ACC112 (cell line): ENCODE results near the gene KRTAP13-1.

Experiments
- H2AFZ ChIP-seq: fragments of 200-600 bp; sonication (generic); one replicate; pipeline ENCODE4 v1.6.0; 2017; ENCODE audit warnings: antibody characterized with exemption, low read length; ENCODE audit not compliant: unreplicated experiment
- H3K27ac ChIP-seq: fragments of 200-600 bp; sonication (generic); 2 replicates; pipeline ENCODE4 v1.5.1; 2014; ENCODE audit warnings: low read depth, mild to moderate bottlenecking, antibody characterized with exemption, low read length, moderate library complexity
- H3K27me3 ChIP-seq: fragments of 200-600 bp; sonication (generic); 2 replicates; pipeline ENCODE4 v1.6.1; 2014; ENCODE audit warnings: mild to moderate bottlenecking, antibody characterized with exemption, low read length, moderate library complexity, mixed read lengths; ENCODE audit not compliant: insufficient read depth
- H3K36me3 ChIP-seq: fragments of 200-600 bp; sonication (generic); 2 replicates; pipeline ENCODE4 v1.6.1; 2016; ENCODE audit warnings: mild to moderate bottlenecking, antibody characterized with exemption, low read length, moderate library complexity, mixed read lengths; ENCODE audit not compliant: insufficient read depth
- H3K4me1 ChIP-seq: fragments of 200-600 bp; sonication (generic); one replicate; pipeline ENCODE4 v1.6.1; 2016; ENCODE audit warnings: low read length, mixed read lengths; ENCODE audit not compliant: insufficient read depth, unreplicated experiment, control insufficient read depth
- H3K4me3 ChIP-seq: fragments of 200-600 bp; sonication (generic); 2 replicates; pipeline ENCODE4 v1.5.1; 2014; ENCODE audit warnings: mild to moderate bottlenecking, low read depth, low read length
- H3K79me2 ChIP-seq: fragments of 200-600 bp; sonication (generic); one replicate; pipeline ENCODE4 v1.6.0; 2016; ENCODE audit warnings: low read length; ENCODE audit not compliant: control insufficient read depth, unreplicated experiment, insufficient read depth

KRTAP13-1 gene

GRCh38 chr21:30415993-30416392 lies 20.2 kb downstream of the KRTAP13-1 start:
- Histone ChIP-seq H3K27me3 (no peaks in the 10 kb centered on the region), H3K79me2 (no peaks in the 10 kb centered on the region), H3K4me1 (no peaks in the 10 kb centered on the region), H2AFZ (no peak overlapping the region), H3K36me3 (no peaks in the 10 kb centered on the region), H3K27ac (no peak overlapping the region), H3K4me3 (no peak overlapping the region)

GRCh38 chr21:30425826-30426225 lies 30.0 kb downstream of the KRTAP13-1 start, which contains the start of gene KRTAP13-3:
KRTAP13-3 (minus strand) TSS chr21:30425926; CDS start chr21:30425912, 14 bp downstream.
- Histone ChIP-seq H3K4me1 (no peaks in the 10 kb centered on the region), H3K4me3 (no peak within 1 kb of the TSS), H3K79me2 (no peaks in the 10 kb centered on the region), H2AFZ (no peak within 1 kb of the TSS), H3K27ac (no peak within 1 kb of the TSS), H3K36me3 (no peaks in the 10 kb centered on the region), H3K27me3 (0 out of 2 replicates have a peak, but pooled peaks cover 2% of the 10 kb centered on the region)

GRCh38 chr21:30426731-30427130 lies 30.9 kb downstream of the KRTAP13-1 start:
- no peaks in the 10 kb centered on the region for H3K4me1 ChIP-seq
- H3K27me3 ChIP-seq = peaks cover 2% of the 10 kb centered on the region; the same call in 1 of the 2 replicates
- no peak overlapping the region for H2AFZ ChIP-seq
- H3K36me3 ChIP-seq = no peaks in the 10 kb centered on the region
- H3K4me3 ChIP-seq = no peak overlapping the region
- H3K79me2 ChIP-seq = no peaks in the 10 kb centered on the region
- no peak overlapping the region for H3K27ac ChIP-seq

- Histone ChIP-seq H3K4me1 (no peaks in the 10 kb centered on the region), H3K4me3 (no peak within 1 kb of the TSS), H2AFZ (no peak within 1 kb of the TSS), H3K27me3 (peaks cover 2% of the 10 kb centered on the region; the same call in 1 of the 2 replicates), H3K79me2 (no peaks in the 10 kb centered on the region), H3K36me3 (no peaks in the 10 kb centered on the region), H3K27ac (no peak within 1 kb of the TSS)
These were observed 34.4 kb downstream of the KRTAP13-1 start, which contains the start of gene KRTAP13-4 for GRCh38 chr21:30430170-30430655. KRTAP13-4 (plus strand) TSS chr21:30430220; CDS start chr21:30430276, 56 bp downstream.

- H3K4me1 ChIP-seq = no peaks in the 10 kb centered on the region
These were observed 38.3 kb downstream of the KRTAP13-1 start for GRCh38 chr21:30434033-30434631.

GRCh38 chr21:30437010-30437565 lies 41.3 kb downstream of the KRTAP13-1 start:
- Histone ChIP-seq H3K4me1 (no peaks in the 10 kb centered on the region), H3K4me3 (no peak overlapping the region), H3K36me3 (no peaks in the 10 kb centered on the region), H3K27ac (no peak overlapping the region), H3K79me2 (no peaks in the 10 kb centered on the region), H3K27me3 (no peaks in the 10 kb centered on the region), H2AFZ (no peak overlapping the region)

More at GRCh38 chr21:30434033-30434631, 38.3 kb downstream of the KRTAP13-1 start:
- Histone ChIP-seq H2AFZ (no peak overlapping the region), H3K27me3 (no peaks in the 10 kb centered on the region; the same call in 1 of the 2 replicates), H3K79me2 (no peaks in the 10 kb centered on the region), H3K27ac (no peak overlapping the region), H3K36me3 (no peaks in the 10 kb centered on the region), H3K4me3 (no peak overlapping the region)

GRCh38 chr21:30439975-30440374 lies 44.1 kb downstream of the KRTAP13-1 start, which contains the start of gene KRTAP15-1:
KRTAP15-1 (plus strand) TSS chr21:30440275; CDS start chr21:30440328, 53 bp downstream.
- H3K36me3 ChIP-seq = no peaks in the 10 kb centered on the region
- no peaks in the 10 kb centered on the region for H3K27me3 ChIP-seq
- no peak within 1 kb of the TSS for H3K27ac ChIP-seq
- no peak within 1 kb of the TSS for H2AFZ ChIP-seq
- no peaks in the 10 kb centered on the region for H3K4me1 ChIP-seq
- H3K79me2 ChIP-seq = no peaks in the 10 kb centered on the region
- no peak within 1 kb of the TSS for H3K4me3 ChIP-seq

GRCh38 chr21:30443226-30443625 lies 47.4 kb downstream of the KRTAP13-1 start:
- H3K79me2 ChIP-seq = no peaks in the 10 kb centered on the region
- H2AFZ ChIP-seq = no peak overlapping the region
- H3K4me1 ChIP-seq = no peaks in the 10 kb centered on the region
- H3K27ac ChIP-seq = no peak overlapping the region
- no peak overlapping the region for H3K4me3 ChIP-seq
- no peaks in the 10 kb centered on the region for H3K27me3 ChIP-seq
- H3K36me3 ChIP-seq = no peaks in the 10 kb centered on the region

- Histone ChIP-seq H2AFZ (no peak overlapping the region), H3K27me3 (no peaks in the 10 kb centered on the region), H3K4me1 (no peaks in the 10 kb centered on the region), H3K27ac (no peak overlapping the region), H3K4me3 (no peak overlapping the region), H3K79me2 (no peaks in the 10 kb centered on the region), H3K36me3 (no peaks in the 10 kb centered on the region)
These were observed 48.4 kb downstream of the KRTAP13-1 start for GRCh38 chr21:30444204-30444603.
